ENCODE data around the gene SRSF2. TPM values are rescaled to one million over a fixed set of nuclear protein-coding genes. Genes with fewer than 3 reads are reported as not detected.

SRSF2 gene
- total and polyA plus RNA-seq, 9 of the 15 experiments (the other 6 are each of a cell fraction or from before 2014, with no cell fraction given) = 161 to 583 (median 393) TPM

DNA sequence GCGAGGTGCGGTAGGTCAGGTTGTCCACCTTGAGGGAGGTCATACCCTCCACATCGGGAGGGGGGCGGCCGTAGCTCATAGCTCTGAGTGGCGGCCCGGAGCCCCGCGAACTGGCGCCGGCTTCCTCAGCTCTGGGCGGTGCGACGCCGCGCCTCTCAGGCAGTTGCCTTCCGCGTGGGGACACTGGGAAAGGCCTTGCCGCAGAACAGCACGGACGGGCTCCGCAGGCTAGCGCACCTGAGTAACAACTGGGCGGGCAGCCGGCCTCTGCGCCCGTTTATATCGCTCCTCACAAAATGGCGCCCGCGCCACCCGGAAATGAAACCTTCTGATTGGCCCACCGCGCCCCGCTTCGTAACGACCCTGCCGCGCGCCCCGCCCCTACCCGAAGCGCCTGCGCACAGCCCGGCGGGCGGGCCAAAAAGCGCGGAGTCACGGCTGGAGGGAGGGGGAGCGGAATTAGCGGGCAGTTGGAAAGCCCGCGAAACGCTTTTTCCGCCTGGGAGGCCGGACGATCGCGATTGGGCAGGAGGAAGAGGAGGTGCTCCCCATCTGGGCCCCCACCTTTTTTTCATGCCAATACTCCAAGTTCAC is at the start of gene SRSF2 (continued):
- TF ChIP-seq RBM34 (IDR thresholded peaks at IDR 0.05; ENCODE audit: borderline replicate concordance, insufficient read depth, low read length) = no peak
- no peak for TF ChIP-seq SMARCA4 (IDR thresholded peaks at IDR 0.05)
- TF ChIP-seq DNMT1 (IDR thresholded peaks at IDR 0.05) = no peak
- peak; percentile 12 for TF ChIP-seq FOXP1 (CRISPR knock-in tag; IDR thresholded peaks at IDR 0.05)
- TF ChIP-seq USF1 (CRISPR knock-in tag; IDR thresholded peaks at IDR 0.05) = no peak; the same call in 1 of the 2 replicates
- TF ChIP-seq ATF1 (CRISPR knock-in tag; IDR thresholded peaks at IDR 0.05) = no peak; the same call in 1 of the 2 replicates
- no peak for TF ChIP-seq ATF1 (tag; IDR thresholded peaks at IDR 0.05)
- TF ChIP-seq TAF1 (IDR thresholded peaks at IDR 0.05; ENCODE audit: control insufficient read depth, extremely low read depth, insufficient read depth, low read length, severe bottlenecking) = peak; percentile 99
- peak; percentile 86 for TF ChIP-seq KAT8 (IDR thresholded peaks at IDR 0.05; ENCODE audit: low read depth)
- peak; percentile 43; the same call in 1 of the 2 replicates for TF ChIP-seq ZBTB7A (IDR thresholded peaks at IDR 0.05; ENCODE audit: borderline replicate concordance, control insufficient read depth, low read depth, low read length)
- TF ChIP-seq ZNF75A (CRISPR knock-in tag; IDR thresholded peaks at IDR 0.05) = no peak
- TF ChIP-seq BHLHE40 (IDR thresholded peaks at IDR 0.05; ENCODE audit: low read length) = peak; percentile 9; the same call in 1 of the 2 replicates
- TF ChIP-seq ZNF77 (CRISPR knock-in tag; IDR thresholded peaks at IDR 0.05) = no peak
- no peak for TF ChIP-seq CREBBP (IDR thresholded peaks at IDR 0.05; ENCODE audit: low read depth, low read length)
- no peak for TF ChIP-seq REST (IDR thresholded peaks at IDR 0.05; ENCODE audit: borderline replicate concordance)
- no peak for TF ChIP-seq REST (CRISPR knock-in tag; IDR thresholded peaks at IDR 0.05; ENCODE audit: low read depth)
- peak; percentile 66 for TF ChIP-seq SAP30 (IDR thresholded peaks at IDR 0.05; ENCODE audit: borderline replicate concordance, insufficient read depth, low read depth, low read length, poor library complexity, severe bottlenecking)
- TF ChIP-seq ZNF143 (CRISPR knock-in tag; IDR thresholded peaks at IDR 0.05) = no peak
- peak; percentile 77 to 80; a peak in 2 of 4 replicates for TF ChIP-seq FOXK2 (conservative IDR thresholded peaks at IDR 0.05 in 1 of 2, IDR thresholded peaks at IDR 0.05 in 1 of 2; ENCODE audit: low read depth in 2 of 2)
- no peak for TF ChIP-seq TAF15 (IDR thresholded peaks at IDR 0.05; ENCODE audit: low read depth, low read length)
- TF ChIP-seq HSF4 (CRISPR knock-in tag; IDR thresholded peaks at IDR 0.05; ENCODE audit: borderline replicate concordance) = no peak

Measured in K562 (cell line).